ENCODE data around the gene PSMA6.
"Not testable (repeated sequence)": the region's sequence is repeated elsewhere in the genome, so short reads cannot be mapped to it uniquely, and the experiment has no call there.

The PSMA6 gene

GRCh38 chr14:35284506-35284905 is 7.7 kb upstream of the PSMA6 start:
- in situ Hi-C loops (cut with MboI; ENCODE audit: low sequenced_read_pairs): no loop called here

- in situ Hi-C loops (cut with MboI; ENCODE audit: low sequenced_read_pairs): no loop called here
Observed at GRCh38 chr14:35285168-35286002, 6.8 kb upstream of the PSMA6 start.

GRCh38 chr14:35286003-35286600 is 6.1 kb upstream of the PSMA6 start:
- in situ Hi-C loops (cut with MboI; ENCODE audit: low sequenced_read_pairs): no loop called here

GRCh38 chr14:35286707-35287106 is 5.5 kb upstream of the PSMA6 start:
- in situ Hi-C loops (cut with MboI; ENCODE audit: low sequenced_read_pairs): no loop called here

GRCh38 chr14:35287431-35288013 is 4.7 kb upstream of the PSMA6 start:
- in situ Hi-C loops (cut with MboI; ENCODE audit: low sequenced_read_pairs): no loop called here

GRCh38 chr14:35289623-35290022 is 2.6 kb upstream of the PSMA6 start:
- in situ Hi-C loops (cut with MboI; ENCODE audit: low sequenced_read_pairs): no loop called here

- in situ Hi-C loops (cut with MboI; ENCODE audit: low sequenced_read_pairs): no loop called here
Observed at GRCh38 chr14:35292770-35293561, 784 bp downstream of the PSMA6 start.

GRCh38 chr14:35295845-35296161 is 3.6 kb downstream of the PSMA6 start:
- in situ Hi-C loops (cut with MboI; ENCODE audit: low sequenced_read_pairs): no loop called here

GRCh38 chr14:35296545-35296944 is 4.4 kb downstream of the PSMA6 start:
- in situ Hi-C loops (cut with MboI; ENCODE audit: low sequenced_read_pairs): no loop called here

GRCh38 chr14:35297706-35298105 is 5.5 kb downstream of the PSMA6 start:
- in situ Hi-C loops (cut with MboI; ENCODE audit: low sequenced_read_pairs): no loop called here

GRCh38 chr14:35298351-35298750 is 6.2 kb downstream of the PSMA6 start:
- in situ Hi-C loops (cut with MboI; ENCODE audit: low sequenced_read_pairs): no loop called here

- in situ Hi-C loops (cut with MboI; ENCODE audit: low sequenced_read_pairs): no loop called here
Observed at GRCh38 chr14:35299708-35300107, 7.5 kb downstream of the PSMA6 start.

GRCh38 chr14:35300228-35300627 is 8.0 kb downstream of the PSMA6 start:
- in situ Hi-C loops (cut with MboI; ENCODE audit: low sequenced_read_pairs): no loop called here

- in situ Hi-C loops (cut with MboI; ENCODE audit: low sequenced_read_pairs): not testable (repeated sequence)
Observed at GRCh38 chr14:35301334-35301733, 9.2 kb downstream of the PSMA6 start.

GRCh38 chr14:35301735-35302528 is 9.8 kb downstream of the PSMA6 start:
- in situ Hi-C loops (cut with MboI; ENCODE audit: low sequenced_read_pairs): no loop called here

- in situ Hi-C loops (cut with MboI; ENCODE audit: low sequenced_read_pairs): no loop called here
Observed at GRCh38 chr14:35303149-35303935, 11.2 kb downstream of the PSMA6 start.

- in situ Hi-C loops (cut with MboI; ENCODE audit: low sequenced_read_pairs): no loop called here
Observed at GRCh38 chr14:35304812-35305462, 12.8 kb downstream of the PSMA6 start.

- in situ Hi-C loops (cut with MboI; ENCODE audit: low sequenced_read_pairs): no loop called here
Observed at GRCh38 chr14:35305633-35306032, 13.5 kb downstream of the PSMA6 start.

GRCh38 chr14:35306114-35306513 is 13.9 kb downstream of the PSMA6 start:
- in situ Hi-C loops (cut with MboI; ENCODE audit: low sequenced_read_pairs): no loop called here
